ENCODE data around the gene DLL3. TPM values are rescaled to one million over a fixed set of nuclear protein-coding genes. Genes with fewer than 3 reads are reported as not detected.

The DLL3 gene
- total and polyA plus RNA-seq, 9 of the 15 experiments (the other 6 are each of a cell fraction or from before 2014, with no cell fraction given), result 0.80 to 6.3 (median 1.2) TPM

DNA sequence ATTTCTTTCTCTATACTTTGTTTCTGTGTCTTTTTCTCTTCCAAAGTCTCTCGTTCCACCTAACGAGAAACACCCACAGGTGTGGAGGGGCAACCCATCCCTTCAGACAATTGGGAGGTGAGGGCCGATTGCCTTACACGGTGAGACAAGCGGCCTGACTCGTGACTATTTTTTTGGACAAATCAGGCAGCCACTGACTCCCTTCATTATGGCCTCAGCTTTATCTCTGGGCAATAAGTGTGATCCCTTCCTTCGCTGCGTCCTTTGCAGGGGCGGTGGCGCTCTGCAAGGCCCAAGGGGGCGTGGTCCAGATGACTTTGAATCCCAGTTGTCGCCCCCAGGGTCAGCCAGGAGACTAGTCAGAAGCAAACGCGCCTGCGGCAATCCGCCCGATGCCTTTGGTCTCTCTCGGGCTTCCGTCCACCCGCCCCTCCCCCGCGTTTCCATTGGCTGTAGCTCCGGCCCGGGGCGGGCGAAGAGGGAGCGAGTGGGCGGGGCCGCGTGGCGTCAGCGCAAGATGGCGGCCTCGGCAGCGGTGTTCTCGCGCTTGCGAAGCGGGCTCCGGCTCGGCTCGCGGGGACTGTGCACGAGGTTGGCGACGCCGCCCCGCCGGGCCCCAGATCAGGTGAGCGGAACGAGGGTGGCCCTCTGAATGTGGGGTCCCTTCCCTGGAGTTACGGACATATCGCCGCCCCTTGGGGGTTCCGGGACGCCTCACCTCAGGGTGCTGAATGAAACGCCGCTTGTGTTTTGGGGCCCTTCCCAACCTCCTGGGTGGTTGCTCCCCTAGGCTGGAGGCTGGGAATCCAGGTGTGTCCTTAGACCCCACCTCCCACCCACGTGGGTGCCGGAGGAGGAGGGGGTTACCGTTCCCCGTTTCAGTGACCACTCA, 18.2 kb upstream of the DLL3 start, which contains the start of gene TIMM50 (continued):
- TF ChIP-seq, protein P1, sequence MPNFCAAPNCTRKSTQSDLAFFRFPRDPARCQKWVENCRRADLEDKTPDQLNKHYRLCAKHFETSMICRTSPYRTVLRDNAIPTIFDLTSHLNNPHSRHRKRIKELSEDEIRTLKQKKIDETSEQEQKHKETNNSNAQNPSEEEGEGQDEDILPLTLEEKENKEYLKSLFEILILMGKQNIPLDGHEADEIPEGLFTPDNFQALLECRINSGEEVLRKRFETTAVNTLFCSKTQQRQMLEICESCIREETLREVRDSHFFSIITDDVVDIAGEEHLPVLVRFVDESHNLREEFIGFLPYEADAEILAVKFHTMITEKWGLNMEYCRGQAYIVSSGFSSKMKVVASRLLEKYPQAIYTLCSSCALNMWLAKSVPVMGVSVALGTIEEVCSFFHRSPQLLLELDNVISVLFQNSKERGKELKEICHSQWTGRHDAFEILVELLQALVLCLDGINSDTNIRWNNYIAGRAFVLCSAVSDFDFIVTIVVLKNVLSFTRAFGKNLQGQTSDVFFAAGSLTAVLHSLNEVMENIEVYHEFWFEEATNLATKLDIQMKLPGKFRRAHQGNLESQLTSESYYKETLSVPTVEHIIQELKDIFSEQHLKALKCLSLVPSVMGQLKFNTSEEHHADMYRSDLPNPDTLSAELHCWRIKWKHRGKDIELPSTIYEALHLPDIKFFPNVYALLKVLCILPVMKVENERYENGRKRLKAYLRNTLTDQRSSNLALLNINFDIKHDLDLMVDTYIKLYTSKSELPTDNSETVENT (CRISPR knock-in tag; IDR thresholded peaks at IDR 0.05), result no peak
- no peak for TF ChIP-seq MTF1 (CRISPR knock-in tag; IDR thresholded peaks at IDR 0.05; ENCODE audit: borderline replicate concordance)
- no peak for TF ChIP-seq ILK (tag; IDR thresholded peaks at IDR 0.05; ENCODE audit: borderline replicate concordance, low read depth)
- peak; percentile 43; the same call in 1 of the 2 replicates for TF ChIP-seq ZNF143 (CRISPR knock-in tag; IDR thresholded peaks at IDR 0.05)
- TF ChIP-seq HNRNPLL (IDR thresholded peaks at IDR 0.05; ENCODE audit: low read depth, low read length, poor library complexity, severe bottlenecking), result peak; percentile 41
- peak; percentile 31; the same call in 1 of the 2 replicates for TF ChIP-seq ZEB2 (IDR thresholded peaks at IDR 0.05)
- TF ChIP-seq SRF (CRISPR knock-in tag; IDR thresholded peaks at IDR 0.05), result peak in 1 of 2 experiments; percentile 86; a peak in 1 of 4 replicates
- peak; percentile 42 for TF ChIP-seq SP2 (IDR thresholded peaks at IDR 0.05; ENCODE audit: extremely low read depth, low read depth, low read length, poor library complexity, severe bottlenecking)
- no peak for TF ChIP-seq ZNF785 (CRISPR knock-in tag; IDR thresholded peaks at IDR 0.05)
- TF ChIP-seq KLF1 (tag; IDR thresholded peaks at IDR 0.05), result peak; percentile 92
- TF ChIP-seq SPI1 (IDR thresholded peaks at IDR 0.05; ENCODE audit: borderline replicate concordance, low read depth, low read length), result no peak
- TF ChIP-seq RFX5 (IDR thresholded peaks at IDR 0.05; ENCODE audit: low read depth, low read length), result 0 out of 2 replicates have a peak, but pooled peaks have one; percentile 36
- TF ChIP-seq ARHGAP35 (IDR thresholded peaks at IDR 0.05; ENCODE audit: partially characterized antibody), result no peak
- TF ChIP-seq, protein P2, sequence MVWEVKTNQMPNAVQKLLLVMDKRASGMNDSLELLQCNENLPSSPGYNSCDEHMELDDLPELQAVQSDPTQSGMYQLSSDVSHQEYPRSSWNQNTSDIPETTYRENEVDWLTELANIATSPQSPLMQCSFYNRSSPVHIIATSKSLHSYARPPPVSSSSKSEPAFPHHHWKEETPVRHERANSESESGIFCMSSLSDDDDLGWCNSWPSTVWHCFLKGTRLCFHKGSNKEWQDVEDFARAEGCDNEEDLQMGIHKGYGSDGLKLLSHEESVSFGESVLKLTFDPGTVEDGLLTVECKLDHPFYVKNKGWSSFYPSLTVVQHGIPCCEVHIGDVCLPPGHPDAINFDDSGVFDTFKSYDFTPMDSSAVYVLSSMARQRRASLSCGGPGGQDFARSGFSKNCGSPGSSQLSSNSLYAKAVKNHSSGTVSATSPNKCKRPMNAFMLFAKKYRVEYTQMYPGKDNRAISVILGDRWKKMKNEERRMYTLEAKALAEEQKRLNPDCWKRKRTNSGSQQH (CRISPR knock-in tag; IDR thresholded peaks at IDR 0.05), result no peak
- TF ChIP-seq, protein P3, sequence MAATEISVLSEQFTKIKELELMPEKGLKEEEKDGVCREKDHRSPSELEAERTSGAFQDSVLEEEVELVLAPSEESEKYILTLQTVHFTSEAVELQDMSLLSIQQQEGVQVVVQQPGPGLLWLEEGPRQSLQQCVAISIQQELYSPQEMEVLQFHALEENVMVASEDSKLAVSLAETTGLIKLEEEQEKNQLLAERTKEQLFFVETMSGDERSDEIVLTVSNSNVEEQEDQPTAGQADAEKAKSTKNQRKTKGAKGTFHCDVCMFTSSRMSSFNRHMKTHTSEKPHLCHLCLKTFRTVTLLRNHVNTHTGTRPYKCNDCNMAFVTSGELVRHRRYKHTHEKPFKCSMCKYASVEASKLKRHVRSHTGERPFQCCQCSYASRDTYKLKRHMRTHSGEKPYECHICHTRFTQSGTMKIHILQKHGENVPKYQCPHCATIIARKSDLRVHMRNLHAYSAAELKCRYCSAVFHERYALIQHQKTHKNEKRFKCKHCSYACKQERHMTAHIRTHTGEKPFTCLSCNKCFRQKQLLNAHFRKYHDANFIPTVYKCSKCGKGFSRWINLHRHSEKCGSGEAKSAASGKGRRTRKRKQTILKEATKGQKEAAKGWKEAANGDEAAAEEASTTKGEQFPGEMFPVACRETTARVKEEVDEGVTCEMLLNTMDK (IDR thresholded peaks at IDR 0.05; ENCODE audit: borderline replicate concordance, insufficient read depth, low read depth, low read length, poor library complexity, severe bottlenecking), result no peak
- TF ChIP-seq ZNF696 (CRISPR knock-in tag; conservative IDR thresholded peaks at IDR 0.05), result no peak
- TF ChIP-seq, protein P4, sequence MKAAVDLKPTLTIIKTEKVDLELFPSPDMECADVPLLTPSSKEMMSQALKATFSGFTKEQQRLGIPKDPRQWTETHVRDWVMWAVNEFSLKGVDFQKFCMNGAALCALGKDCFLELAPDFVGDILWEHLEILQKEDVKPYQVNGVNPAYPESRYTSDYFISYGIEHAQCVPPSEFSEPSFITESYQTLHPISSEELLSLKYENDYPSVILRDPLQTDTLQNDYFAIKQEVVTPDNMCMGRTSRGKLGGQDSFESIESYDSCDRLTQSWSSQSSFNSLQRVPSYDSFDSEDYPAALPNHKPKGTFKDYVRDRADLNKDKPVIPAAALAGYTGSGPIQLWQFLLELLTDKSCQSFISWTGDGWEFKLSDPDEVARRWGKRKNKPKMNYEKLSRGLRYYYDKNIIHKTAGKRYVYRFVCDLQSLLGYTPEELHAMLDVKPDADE (conservative IDR thresholded peaks at IDR 0.05; ENCODE audit: control insufficient read depth, low read depth, low read length), result peak; percentile 59

Measured in K562 (cell line).